ENCODE data around the gene FXYD4.
"Not testable (repeated sequence)": the region's sequence is repeated elsewhere in the genome, so short reads cannot be mapped to it uniquely, and the experiment has no call there.

Gene FXYD4

GRCh38 chr10:43376046-43376635, 4.7 kb downstream of the FXYD4 start:
- DNase-seq (ENCODE audit: low spot score): no peak

GRCh38 chr10:43376828-43377423, 5.5 kb downstream of the FXYD4 start:
- no peak for DNase-seq (ENCODE audit: low spot score)

GRCh38 chr10:43377424-43377883, 6.0 kb downstream of the FXYD4 start:
- DNase-seq (ENCODE audit: low spot score): no peak

- DNase-seq (ENCODE audit: low spot score): peak; percentile 66
Observed at GRCh38 chr10:43380610-43381222, 9.3 kb downstream of the FXYD4 start.

- DNase-seq (ENCODE audit: low spot score): no peak
Observed at GRCh38 chr10:43383204-43383971, 12.0 kb downstream of the FXYD4 start.

- no peak for DNase-seq (ENCODE audit: low spot score)
Observed at GRCh38 chr10:43384252-43385221, 13.1 kb downstream of the FXYD4 start.

- DNase-seq (ENCODE audit: low spot score): no peak
Observed at GRCh38 chr10:43385412-43386004, 14.1 kb downstream of the FXYD4 start.

- DNase-seq (ENCODE audit: low spot score): no peak
Observed at GRCh38 chr10:43386549-43386948, 15.1 kb downstream of the FXYD4 start.

GRCh38 chr10:43386981-43387677, 15.7 kb downstream of the FXYD4 start:
- DNase-seq (ENCODE audit: low spot score): no peak

GRCh38 chr10:43387678-43388032, 16.2 kb downstream of the FXYD4 start:
- DNase-seq (ENCODE audit: low spot score): no peak

- DNase-seq (ENCODE audit: low spot score): no peak
Observed at GRCh38 chr10:43389867-43390266, 18.4 kb downstream of the FXYD4 start.

- no peak for DNase-seq (ENCODE audit: low spot score)
Observed at GRCh38 chr10:43390333-43390732, 18.9 kb downstream of the FXYD4 start.

- no peak for DNase-seq (ENCODE audit: low spot score)
Observed at GRCh38 chr10:43390759-43391158, 19.3 kb downstream of the FXYD4 start.

- no peak for DNase-seq (ENCODE audit: low spot score)
Observed at GRCh38 chr10:43391496-43391895, 20.1 kb downstream of the FXYD4 start.

- no peak for DNase-seq (ENCODE audit: low spot score)
Observed at GRCh38 chr10:43392748-43393147, 21.3 kb downstream of the FXYD4 start.

GRCh38 chr10:43393186-43393585, 21.8 kb downstream of the FXYD4 start:
- not testable (repeated sequence) for DNase-seq (ENCODE audit: low spot score)

- no peak for DNase-seq (ENCODE audit: low spot score)
Observed at GRCh38 chr10:43393606-43394360, 22.3 kb downstream of the FXYD4 start.

GRCh38 chr10:43394868-43395267, 23.4 kb downstream of the FXYD4 start:
- DNase-seq (ENCODE audit: low spot score): no peak

GRCh38 chr10:43395571-43396060, 24.2 kb downstream of the FXYD4 start:
- no peak for DNase-seq (ENCODE audit: low spot score)
